K562 (cell line): ENCODE results near the gene HELZ2. TPM values are rescaled to one million over a fixed set of nuclear protein-coding genes. Genes with fewer than 3 reads are reported as not detected.
A peak's percentile ranks its signal among the peaks of the same experiment; 100 is the strongest.

Experiments used
- BRF1 ChIP-seq: IDR thresholded peaks from 3 replicates; pipeline ENCODE4 v1.6.1; 2011; ENCODE audit warnings: borderline replicate concordance, mild to moderate bottlenecking; ENCODE audit not compliant: insufficient read length; ENCODE audit errors: extremely low read depth
- SFPQ ChIP-seq: fragments of 200-400 bp; formaldehyde crosslinking; IDR thresholded peaks from 2 replicates; pipeline ENCODE4 v1.6.1; 2017; ENCODE audit warnings: mild to moderate bottlenecking, low read depth, low read length, moderate library complexity
- ZNF445 ChIP-seq: fragments of 250-450 bp; sonication (Bioruptor Pico); IDR thresholded peaks from 2 replicates; pipeline ENCODE4 v1.4.0; 2020; ENCODE audit warnings: low read depth, mild to moderate bottlenecking, moderate library complexity
- polyA plus RNA-seq, 8 experiments: library from polyadenylated mRNA; depleted of rRNA in 4 of 8; stranded (reverse) in 5 of 8; unstranded in 3 of 8; fragments of >200 nt; fragmentation: Nextera tagmentation in 2 of 8; fragmentation: Illumina TruSeq in 1 of 8; extraction: Ambion mirVana in 2 of 8; extraction: Trizol in 1 of 8; gene quantifications; 2 replicates each; pipeline versions ENCODE4 v1.2.1 to v1.2.3, GENCODE V29; 2011 to 2014; ENCODE audit warnings: inconsistent platforms in 1 of 8, missing spikeins in 1 of 8
- total RNA-seq, 7 experiments: library from RNA; depleted of rRNA in 6 of 7; stranded (reverse); fragments of >200 nt in 6 of 7; fragmentation: Illumina TruSeq in 2 of 7; extraction: Trizol in 2 of 7; gene quantifications; 2 replicates each; pipeline versions ENCODE4 v1.2.1 to v1.2.3, GENCODE V29; 2011 to 2021; ENCODE audit warnings: low replicate concordance in 1 of 7
- TF ChIP-seq, protein P1 (sequence below), 2 experiments: fragments of 450-650 bp in 1 of 2; sonication (generic) in 1 of 2; formaldehyde crosslinking in 1 of 2; IDR thresholded peaks in 1 of 2; conservative IDR thresholded peaks in 1 of 2; 2 replicates each; pipeline versions ENCODE4 v1.6.1 to v1.8.1; 2016 to 2023; ENCODE audit warnings: mild to moderate bottlenecking in 2 of 2, moderate library complexity in 2 of 2, inconsistent platforms in 1 of 2, missing genetic modification reagents in 1 of 2

Gene HELZ2
- total and polyA plus RNA-seq, 9 of the 15 experiments (the other 6 are each of a cell fraction or from before 2014, with no cell fraction given): 0.03 to 7.8 (median 2.9) TPM; not detected in 1

- TF ChIP-seq SFPQ: no peak
- TF ChIP-seq BRF1: no peak
- no peak for TF ChIP-seq ZNF445
- TF ChIP-seq, protein P1, sequence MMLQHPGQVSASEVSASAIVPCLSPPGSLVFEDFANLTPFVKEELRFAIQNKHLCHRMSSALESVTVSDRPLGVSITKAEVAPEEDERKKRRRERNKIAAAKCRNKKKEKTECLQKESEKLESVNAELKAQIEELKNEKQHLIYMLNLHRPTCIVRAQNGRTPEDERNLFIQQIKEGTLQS (IDR thresholded peaks at IDR 0.05): peak; percentile 93
- TF ChIP-seq, protein P1 (CRISPR knock-in tag; conservative IDR thresholded peaks at IDR 0.05): no peak
Observed at GRCh38 chr20:63574829-63575743, 1.0 kb upstream of the HELZ2 start (continued).
